Heart right ventricle (tissue), 16 donors: ENCODE measurements around the gene CREB5. TPM values are rescaled to one million over a fixed set of nuclear protein-coding genes. Genes with fewer than 3 reads are reported as not detected.

ENCODE experiments used
- ATAC-seq, 8 donors: fragments of 200-7000 bp; cut with Tn5 transposase; one replicate each; pipeline ENCODE4 v1.9.1; 2020; ENCODE audit warnings: mild to moderate bottlenecking in 8 of 8, moderate library complexity in 8 of 8, moderate number of reproducible peaks in 1 of 8
- DNase-seq, 2 donors: peaks; one replicate each; pipeline ENCODE4 v3.0.0-alpha.2; 2020
- H3K27ac ChIP-seq, 10 donors: fragments of 200-600 bp; sonication (generic) in 2 of 10; one replicate each; pipeline versions ENCODE4 v1.5.0 to v1.8.0; 2020 to 2022; ENCODE audit warnings: mild to moderate bottlenecking in 3 of 10
- H3K27me3 ChIP-seq, 7 donors: fragments of 200-600 bp; one replicate each; pipeline ENCODE4 v1.8.0; 2021 to 2022; ENCODE audit warnings: mild to moderate bottlenecking in 2 of 7
- H3K36me3 ChIP-seq, 9 donors: fragments of 200-600 bp; sonication (generic) in 1 of 9; one replicate each; pipeline versions ENCODE4 v1.5.0 to v1.8.0; 2020 to 2022; ENCODE audit warnings: mild to moderate bottlenecking in 2 of 9
- H3K4me1 ChIP-seq, 9 donors: fragments of 200-600 bp; sonication (generic) in 1 of 9; one replicate each; pipeline versions ENCODE4 v1.5.0 to v1.8.0; 2020 to 2022; ENCODE audit warnings: mild to moderate bottlenecking in 4 of 9
- H3K4me3 ChIP-seq, 10 donors: fragments of 200-600 bp; sonication (generic) in 2 of 10; one replicate each; pipeline versions ENCODE4 v1.5.0 to v1.8.0; 2020 to 2022; ENCODE audit warnings: mild to moderate bottlenecking in 7 of 10, moderate library complexity in 2 of 10
- H3K9me3 ChIP-seq, 11 donors: fragments of 200-600 bp in 10 of 11; sonication (generic) in 2 of 11; one replicate each; pipeline versions ENCODE4 v1.5.0 to v1.8.0; 2013 to 2022; ENCODE audit warnings: mild to moderate bottlenecking in 2 of 11, control low read depth in 1 of 11, moderate library complexity in 1 of 11
- WGBS, 2 donors: extraction: QIAGEN DNeasy Blood & Tissue Kit; methylation state at CpG; one replicate each; pipeline ENCODE4 v1.1.7; 2013; ENCODE audit warnings: inconsistent platforms in 1 of 2; 5-methylcytosine and 5-hydroxymethylcytosine counted together
- intact Hi-C, 10 donors: fragments of 100-400 bp; cut with DNase I; formaldehyde crosslinking; loops; one replicate each; pipeline versions ENCODE4 v1.11.1 to v1.14.2; 2022
- polyA plus RNA-seq, 2 donors: library from polyadenylated mRNA; stranded (reverse); fragments of 200-250 nt; gene quantifications; one replicate each; pipeline ENCODE4 v1.2.3, GENCODE V29; 2013
- total RNA-seq, 10 donors: library from RNA; stranded (reverse); fragmentation: NEBNext Ultra II Directional in 3 of 10; extraction: Animal tissue kit (Norgen Biotek cat#: 25700) in 3 of 10; gene quantifications; one replicate each; pipeline versions ENCODE4 v1.2.1 to v1.2.4, GENCODE V29; 2021 to 2023
- TF ChIP-seq, protein P1 (sequence below), 9 donors: fragments of 200-600 bp; sonication (generic) in 2 of 9; IDR thresholded peaks; one replicate each; pipeline versions ENCODE4 v1.5.0 to v1.8.0; 2021 to 2022; ENCODE audit warnings: antibody characterized with exemption in 9 of 9, mild to moderate bottlenecking in 5 of 9, moderate library complexity in 1 of 9
- donor health status: Arrhythmogenic right ventricular cardiomyopathy.
- donor health status: ischemic (EF 13 %, LVEDD 7.1; RV severe dilation, severe dysfunction).
- donor health status: healthy with polysubstance abuse.
- donor health status: DM: no; HTN: yes; CAD: no.
- donor health status: DM: no; HTN: no; CAD: no.
- donor health status: ischemic (EF 25% LVEDD 6.9; RV normal size, moderate dysfunction).
- donor health status: ischemic (EF 25% LVEDD 5.7; RV mildly dilated, moderate dysfunction).
- donor health status: healthy.
- donor health status: DM: yes; HTN: yes; CAD: no.
- donor health status: Ischemic cardiomyopathy.
- donor health status: ischemic (EF 35%, LVEDD 5.7; RV mildly dilated, moderate dysfunction).
- donor health status: nonischemic (EF 11% LVEDD 7.7; RV severe dilation, severe dysfunction).
- donor health status: DM: yes; HTN: yes; CAD: no.
- donor health status: PGD.
- donor health status: ischemic (EF 29% LVEDD 5.4; RV normal size, mild dysfunction).
- donor health status: nonischemic (EF 23%, LVEDD 6.1; RV moderate dilation, normal function).

The CREB5 gene
- total and polyA plus RNA-seq, 12 donors: 4.7 to 170 (median 19.0) TPM

DNA sequence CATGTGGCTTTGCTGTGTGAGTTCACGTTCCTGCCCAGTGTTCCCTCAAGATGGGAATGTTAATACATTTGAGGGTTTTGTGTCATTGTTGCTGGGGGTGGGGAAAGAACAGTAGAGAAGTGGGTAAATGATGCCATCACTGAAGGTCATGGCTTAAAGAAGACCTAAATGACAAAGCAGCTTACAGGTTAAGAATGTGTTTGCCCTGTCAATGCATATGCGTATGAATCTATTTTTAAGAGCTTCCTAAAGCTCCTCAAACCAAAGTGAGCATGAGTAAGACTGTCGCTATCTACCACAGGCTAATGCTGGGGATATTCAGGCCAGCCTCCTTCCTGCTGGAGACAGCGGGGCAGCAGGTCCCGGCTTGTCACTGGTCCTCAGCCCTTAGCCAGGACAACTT is 162.9 kb downstream of the CREB5 start:
- intact Hi-C loops: no loop called here
- DNase-seq (no peak), ATAC-seq (no peak)
- 89 to 94% methylated on average over 5 of the region's 5 CpGs for WGBS, 2 donors
- Histone ChIP-seq H3K4me3 (no peak overlapping the region), H3K36me3 (peaks cover 0 to 6% (median 0%) of the 10 kb centered on the region in 9 donors), H3K27me3 (no peaks in the 10 kb centered on the region), H3K4me1 (peaks cover 0 to 36% (median 24%) of the 10 kb centered on the region in 9 donors), H3K9me3 (no peaks in the 10 kb centered on the region), H3K27ac (no peak overlapping the region)
- TF ChIP-seq, protein P1, sequence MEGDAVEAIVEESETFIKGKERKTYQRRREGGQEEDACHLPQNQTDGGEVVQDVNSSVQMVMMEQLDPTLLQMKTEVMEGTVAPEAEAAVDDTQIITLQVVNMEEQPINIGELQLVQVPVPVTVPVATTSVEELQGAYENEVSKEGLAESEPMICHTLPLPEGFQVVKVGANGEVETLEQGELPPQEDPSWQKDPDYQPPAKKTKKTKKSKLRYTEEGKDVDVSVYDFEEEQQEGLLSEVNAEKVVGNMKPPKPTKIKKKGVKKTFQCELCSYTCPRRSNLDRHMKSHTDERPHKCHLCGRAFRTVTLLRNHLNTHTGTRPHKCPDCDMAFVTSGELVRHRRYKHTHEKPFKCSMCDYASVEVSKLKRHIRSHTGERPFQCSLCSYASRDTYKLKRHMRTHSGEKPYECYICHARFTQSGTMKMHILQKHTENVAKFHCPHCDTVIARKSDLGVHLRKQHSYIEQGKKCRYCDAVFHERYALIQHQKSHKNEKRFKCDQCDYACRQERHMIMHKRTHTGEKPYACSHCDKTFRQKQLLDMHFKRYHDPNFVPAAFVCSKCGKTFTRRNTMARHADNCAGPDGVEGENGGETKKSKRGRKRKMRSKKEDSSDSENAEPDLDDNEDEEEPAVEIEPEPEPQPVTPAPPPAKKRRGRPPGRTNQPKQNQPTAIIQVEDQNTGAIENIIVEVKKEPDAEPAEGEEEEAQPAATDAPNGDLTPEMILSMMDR (IDR thresholded peaks at IDR 0.05): no peak

DNA sequence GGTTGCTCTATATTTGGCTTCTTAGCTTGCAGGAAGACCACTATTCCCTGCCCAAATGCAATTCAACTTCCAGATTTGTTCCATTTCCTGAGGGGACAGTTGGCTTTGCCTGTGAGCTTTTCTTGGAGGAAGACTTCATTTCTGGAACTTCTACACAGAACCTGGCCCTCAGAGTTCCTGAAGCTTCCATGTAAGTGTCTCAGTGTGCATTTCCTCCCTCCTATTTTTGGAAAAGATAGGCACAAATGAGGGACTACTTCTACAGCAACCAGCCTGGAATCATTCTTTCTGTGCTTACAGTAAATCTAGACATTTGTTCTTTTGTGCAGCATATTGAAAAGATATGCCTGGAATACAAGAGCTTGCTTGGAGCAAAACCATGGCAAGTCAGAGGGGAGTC is 164.3 kb downstream of the CREB5 start:
- Histone ChIP-seq H3K27me3 (no peaks in the 10 kb centered on the region), H3K4me3 (no peak overlapping the region), H3K36me3 (no peaks in the 10 kb centered on the region), H3K4me1 (peaks cover 0 to 36% (median 24%) of the 10 kb centered on the region in 9 donors), H3K9me3 (no peaks in the 10 kb centered on the region), H3K27ac (no peak overlapping the region)
- TF ChIP-seq, protein P1 (IDR thresholded peaks at IDR 0.05): no peak
- intact Hi-C loops: no loop called here
- DNase-seq (no peak), ATAC-seq (no peak)

DNA sequence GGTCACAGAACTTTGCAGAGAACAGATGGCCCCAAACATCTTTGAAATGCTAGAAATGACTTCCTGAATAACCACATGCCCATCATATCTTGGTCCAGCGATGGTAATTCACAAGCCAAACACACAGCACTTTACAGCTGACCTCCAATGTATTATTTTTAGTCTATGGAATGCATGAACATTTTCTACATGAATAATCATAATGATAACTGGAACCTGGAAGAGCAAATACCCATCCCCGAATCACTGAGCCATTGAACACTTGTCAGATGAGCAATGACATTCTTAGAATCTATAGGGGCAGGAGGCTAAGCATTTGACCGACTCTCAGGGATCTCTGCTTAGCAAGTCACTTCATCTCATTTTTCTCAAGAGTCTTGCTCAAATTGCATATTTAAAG is 167.3 kb downstream of the CREB5 start:
- no peak overlapping the region for H3K27ac ChIP-seq
- no peaks in the 10 kb centered on the region for H3K9me3 ChIP-seq
- DNase-seq (no peak), ATAC-seq (no peak)
- H3K4me3 ChIP-seq: no peak overlapping the region
- no peaks in the 10 kb centered on the region for H3K27me3 ChIP-seq
- WGBS, 2 donors: 84 to 86% methylated on average over 3 of the region's 3 CpGs
- no peaks in the 10 kb centered on the region for H3K36me3 ChIP-seq
- intact Hi-C loops: no loop called here
- H3K4me1 ChIP-seq: peaks cover 0 to 21% (median 5%) of the 10 kb centered on the region in 9 donors
- TF ChIP-seq, protein P1 (IDR thresholded peaks at IDR 0.05): no peak

DNA sequence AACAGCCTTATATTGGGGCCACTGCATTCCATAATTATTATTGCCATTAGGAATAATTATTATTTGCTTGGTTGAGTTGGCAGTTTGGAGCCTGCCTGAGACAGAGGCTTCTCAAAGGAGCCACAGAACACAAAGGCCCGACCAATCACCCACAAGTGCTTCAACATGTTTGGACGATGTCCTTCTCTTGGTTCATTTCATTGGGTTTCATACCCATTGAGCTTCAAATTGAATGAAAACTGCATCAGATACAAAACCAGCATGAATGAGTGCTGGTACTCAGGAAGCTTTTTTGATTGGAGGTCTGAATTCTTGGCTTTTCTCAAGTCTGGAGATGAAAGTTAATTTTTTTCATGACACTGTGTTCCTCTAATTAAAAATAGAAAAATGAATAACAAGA is 168.3 kb downstream of the CREB5 start:
- Histone ChIP-seq H3K27ac (no peak overlapping the region), H3K4me1 (peaks cover 0 to 21% (median 5%) of the 10 kb centered on the region in 9 donors), H3K36me3 (no peaks in the 10 kb centered on the region), H3K4me3 (no peak overlapping the region), H3K9me3 (no peaks in the 10 kb centered on the region), H3K27me3 (no peaks in the 10 kb centered on the region)
- no peak for DNase-seq
- intact Hi-C loops: no loop called here
- no peak for ATAC-seq
- WGBS, 2 donors: 94% methylated on average over 2 of the region's 2 CpGs
- TF ChIP-seq, protein P1 (IDR thresholded peaks at IDR 0.05): no peak
